Retinal pigment epithelial cell (primary cell): ENCODE measurements around the gene CTDSPL.

Source experiments
- DNase-seq: peaks from one replicate; pipeline ENCODE4 v3.0.0-alpha.2; 2010; ENCODE audit warnings: low read depth
- H3K4me3 ChIP-seq: 2 replicates; pipeline ENCODE4 v1.5.1; 2011; ENCODE audit warnings: mild to moderate bottlenecking, low read length, control low read depth, moderate library complexity
- CTCF ChIP-seq: conservative IDR thresholded peaks from 2 replicates; pipeline ENCODE4 v1.5.1; 2011; ENCODE audit warnings: low read depth, low read length, control low read depth, inconsistent platforms

CTDSPL gene

DNA sequence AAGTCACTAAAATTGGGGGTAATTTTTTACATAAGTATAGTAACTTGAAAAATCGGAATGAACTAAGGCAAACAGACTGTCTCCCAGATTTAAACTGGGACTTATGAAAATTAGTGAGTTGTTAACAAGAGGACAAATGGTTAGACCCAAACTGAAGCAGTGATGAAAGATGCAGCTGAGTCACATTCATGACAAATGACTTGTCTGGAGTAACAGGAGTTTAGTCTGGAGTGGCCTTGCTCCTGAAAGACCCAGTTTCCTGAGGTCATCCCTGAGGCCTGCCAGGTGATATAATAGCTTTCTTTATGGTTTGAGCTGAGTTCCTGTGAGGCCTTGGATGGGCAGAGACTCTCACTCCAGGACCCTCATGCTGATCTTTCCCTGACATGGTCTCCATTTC is 9.6 kb upstream of the CTDSPL start:
- no peak for TF ChIP-seq CTCF
- DNase-seq: no peak
- no peak overlapping the region for H3K4me3 ChIP-seq

DNA sequence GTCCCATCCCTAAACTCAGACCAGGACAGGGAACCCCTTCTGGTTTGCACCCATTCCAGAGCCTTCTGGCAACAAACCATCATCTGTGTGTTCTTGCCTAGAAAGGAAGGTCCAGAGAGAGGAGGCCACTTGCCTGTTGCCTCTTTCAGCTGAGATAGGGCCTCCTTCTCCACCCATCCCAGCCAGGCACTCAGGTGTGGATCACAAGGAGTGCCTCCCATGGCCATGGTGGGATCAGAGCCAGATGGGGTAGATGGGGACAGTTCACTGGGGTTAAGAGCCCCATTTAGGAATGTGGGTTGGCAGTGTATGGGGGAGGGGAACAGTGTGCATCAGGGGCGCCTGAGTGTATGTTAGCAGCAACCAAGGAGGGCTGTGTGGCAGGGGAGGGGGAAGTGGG is 8.9 kb upstream of the CTDSPL start:
- no peak for TF ChIP-seq CTCF
- H3K4me3 ChIP-seq: no peak overlapping the region
- no peak for DNase-seq

- no peak for TF ChIP-seq CTCF
- no peak for DNase-seq
- H3K4me3 ChIP-seq: no peak overlapping the region
These were observed 7.8 kb upstream of the CTDSPL start for GRCh38 chr3:37853691-37854413.

GRCh38 chr3:37855363-37855970 is 6.2 kb upstream of the CTDSPL start:
- DNase-seq: no peak
- no peak overlapping the region for H3K4me3 ChIP-seq
- peak; percentile 86 for TF ChIP-seq CTCF

DNA sequence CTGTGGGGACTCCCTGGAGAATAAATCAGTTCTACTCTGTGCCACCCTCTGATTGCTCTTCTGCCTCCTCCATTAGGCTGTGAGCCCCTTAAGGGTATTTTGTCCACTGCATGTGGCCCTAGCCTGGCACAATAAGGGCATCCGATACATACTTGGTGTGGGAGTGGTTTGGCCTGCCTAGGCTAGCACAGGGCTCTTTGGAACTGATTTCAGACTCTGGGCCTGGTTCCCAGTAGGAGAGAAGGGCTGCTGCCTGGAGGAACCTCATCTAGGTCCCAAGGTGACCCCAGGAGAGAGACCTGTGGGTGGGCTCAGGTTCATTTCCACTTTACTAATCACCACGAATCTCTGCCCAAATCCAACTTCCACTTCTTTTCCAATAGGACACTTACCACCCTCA is 5.3 kb upstream of the CTDSPL start:
- no peak overlapping the region for H3K4me3 ChIP-seq
- DNase-seq: no peak
- no peak for TF ChIP-seq CTCF

GRCh38 chr3:37858742-37859141 is 2.9 kb upstream of the CTDSPL start:
- TF ChIP-seq CTCF: no peak
- H3K4me3 ChIP-seq: no peak overlapping the region
- no peak for DNase-seq

DNA sequence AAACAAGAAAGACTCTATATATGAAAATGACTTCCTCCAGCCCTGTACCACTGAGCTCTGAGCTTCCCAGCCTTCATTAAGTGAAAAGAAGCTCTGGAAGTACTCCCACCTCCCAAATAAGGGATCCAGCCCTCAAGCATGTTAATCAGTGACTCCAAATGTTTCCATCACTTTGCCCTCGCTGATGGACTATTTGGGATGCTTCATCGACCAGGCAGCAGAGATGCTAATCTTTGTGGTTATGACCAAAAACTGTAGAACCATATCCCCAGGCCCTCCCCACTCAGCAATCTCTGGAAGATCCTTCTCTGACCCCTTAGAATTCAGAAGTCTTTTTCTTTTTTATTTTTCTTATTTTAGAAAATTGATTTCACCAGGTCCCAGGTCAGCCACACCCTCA is 2.3 kb upstream of the CTDSPL start:
- TF ChIP-seq CTCF: no peak
- no peak overlapping the region for H3K4me3 ChIP-seq
- DNase-seq: no peak
